Central memory CD8-positive, alpha-beta T cell (primary cell): ENCODE measurements around the gene IRX2.

ENCODE experiments used
- ATAC-seq: fragments of 150-1000 bp; cut with Tn5 transposase; replicated peaks from 2 replicates; pipeline ENCODE4 v1.10.0; 2022; ENCODE audit warnings: mild to moderate bottlenecking, moderate FRiP score, moderate number of reproducible peaks; ENCODE audit not compliant: poor library complexity, severe bottlenecking; ENCODE audit errors: extremely low read depth
- DNase-seq, 2 donors: peaks; one replicate each; pipeline ENCODE4 v3.0.0; 2021; ENCODE audit warnings: low spot score in 2 of 2
- H3K27ac Mint-ChIP-seq: one replicate; pipeline ENCODE4 v1.8.0; 2022; ENCODE audit warnings: low read depth, mild to moderate bottlenecking, moderate library complexity, mixed read lengths
- H3K27me3 Mint-ChIP-seq: one replicate; pipeline ENCODE4 v1.8.0; 2022; ENCODE audit warnings: mixed read lengths
- H3K36me3 Mint-ChIP-seq: one replicate; pipeline ENCODE4 v1.8.0; 2022; ENCODE audit warnings: mild to moderate bottlenecking, moderate library complexity, mixed read lengths; ENCODE audit not compliant: insufficient read depth
- H3K4me1 Mint-ChIP-seq: one replicate; pipeline ENCODE4 v1.8.0; 2022; ENCODE audit warnings: mixed read lengths
- H3K4me3 Mint-ChIP-seq: one replicate; pipeline ENCODE4 v1.8.0; 2022; ENCODE audit warnings: mild to moderate bottlenecking, moderate library complexity, mixed read lengths
- H3K9me3 Mint-ChIP-seq: one replicate; pipeline ENCODE4 v1.8.0; 2022; ENCODE audit warnings: mixed read lengths

IRX2 gene

GRCh38 chr5:2714026-2714425 lies 37.5 kb downstream of the IRX2 start:
- H3K27ac Mint-ChIP-seq: no peak overlapping the region
- H3K4me3 Mint-ChIP-seq: no peak overlapping the region
- H3K36me3 Mint-ChIP-seq: no peaks in the 10 kb centered on the region
- no peaks in the 10 kb centered on the region for H3K4me1 Mint-ChIP-seq
- H3K27me3 Mint-ChIP-seq: no peaks in the 10 kb centered on the region
- no peak for DNase-seq
- H3K9me3 Mint-ChIP-seq: no peaks in the 10 kb centered on the region
- ATAC-seq: no peak

GRCh38 chr5:2711446-2712425 lies 39.7 kb downstream of the IRX2 start:
- H3K4me1 Mint-ChIP-seq: no peaks in the 10 kb centered on the region
- no peak overlapping the region for H3K27ac Mint-ChIP-seq
- H3K27me3 Mint-ChIP-seq: no peaks in the 10 kb centered on the region
- H3K9me3 Mint-ChIP-seq: no peaks in the 10 kb centered on the region
- H3K36me3 Mint-ChIP-seq: no peaks in the 10 kb centered on the region
- DNase-seq: no peak
- H3K4me3 Mint-ChIP-seq: no peak overlapping the region
- ATAC-seq: no peak

GRCh38 chr5:2710910-2711309 lies 40.6 kb downstream of the IRX2 start:
- ATAC-seq (no peak), DNase-seq (no peak)
- Mint-ChIP-seq H3K36me3 (no peaks in the 10 kb centered on the region), H3K9me3 (no peaks in the 10 kb centered on the region), H3K4me3 (no peak overlapping the region), H3K4me1 (no peaks in the 10 kb centered on the region), H3K27ac (no peak overlapping the region), H3K27me3 (no peaks in the 10 kb centered on the region)

- Mint-ChIP-seq H3K9me3 (no peaks in the 10 kb centered on the region), H3K36me3 (no peaks in the 10 kb centered on the region), H3K4me1 (no peaks in the 10 kb centered on the region), H3K27ac (no peak overlapping the region), H3K4me3 (no peak overlapping the region), H3K27me3 (no peaks in the 10 kb centered on the region)
- DNase-seq (no peak), ATAC-seq (no peak)
Observed at GRCh38 chr5:2709976-2710689, 41.3 kb downstream of the IRX2 start.

GRCh38 chr5:2708751-2709150 lies 42.7 kb downstream of the IRX2 start:
- Mint-ChIP-seq H3K4me3 (no peak overlapping the region), H3K4me1 (no peaks in the 10 kb centered on the region), H3K27ac (no peak overlapping the region), H3K27me3 (no peaks in the 10 kb centered on the region), H3K36me3 (no peaks in the 10 kb centered on the region), H3K9me3 (no peaks in the 10 kb centered on the region)
- ATAC-seq: no peak
- no peak for DNase-seq

GRCh38 chr5:2708132-2708531 lies 43.3 kb downstream of the IRX2 start:
- H3K4me3 Mint-ChIP-seq: no peak overlapping the region
- no peaks in the 10 kb centered on the region for H3K36me3 Mint-ChIP-seq
- H3K4me1 Mint-ChIP-seq: no peaks in the 10 kb centered on the region
- DNase-seq (no peak), ATAC-seq (no peak)
- no peaks in the 10 kb centered on the region for H3K27me3 Mint-ChIP-seq
- H3K9me3 Mint-ChIP-seq: no peaks in the 10 kb centered on the region
- no peak overlapping the region for H3K27ac Mint-ChIP-seq

- H3K36me3 Mint-ChIP-seq: no peaks in the 10 kb centered on the region
- H3K27ac Mint-ChIP-seq: no peak overlapping the region
- ATAC-seq (no peak), DNase-seq (no peak)
- no peaks in the 10 kb centered on the region for H3K9me3 Mint-ChIP-seq
- no peak overlapping the region for H3K4me3 Mint-ChIP-seq
- H3K27me3 Mint-ChIP-seq: no peaks in the 10 kb centered on the region
- no peaks in the 10 kb centered on the region for H3K4me1 Mint-ChIP-seq
Observed at GRCh38 chr5:2705861-2706260, 45.6 kb downstream of the IRX2 start.

- DNase-seq (no peak), ATAC-seq (no peak)
- H3K27me3 Mint-ChIP-seq: no peaks in the 10 kb centered on the region
- no peaks in the 10 kb centered on the region for H3K36me3 Mint-ChIP-seq
- H3K27ac Mint-ChIP-seq: no peak overlapping the region
- no peaks in the 10 kb centered on the region for H3K9me3 Mint-ChIP-seq
- H3K4me1 Mint-ChIP-seq: no peaks in the 10 kb centered on the region
- H3K4me3 Mint-ChIP-seq: no peak overlapping the region
Observed at GRCh38 chr5:2704806-2705645, 46.5 kb downstream of the IRX2 start.

GRCh38 chr5:2704111-2704510 lies 47.4 kb downstream of the IRX2 start:
- no peaks in the 10 kb centered on the region for H3K4me1 Mint-ChIP-seq
- ATAC-seq (no peak), DNase-seq (no peak)
- H3K4me3 Mint-ChIP-seq: no peak overlapping the region
- no peak overlapping the region for H3K27ac Mint-ChIP-seq
- H3K27me3 Mint-ChIP-seq: no peaks in the 10 kb centered on the region
- no peaks in the 10 kb centered on the region for H3K9me3 Mint-ChIP-seq
- no peaks in the 10 kb centered on the region for H3K36me3 Mint-ChIP-seq

- DNase-seq: no peak
- no peak for ATAC-seq
- H3K4me1 Mint-ChIP-seq: no peaks in the 10 kb centered on the region
- no peaks in the 10 kb centered on the region for H3K36me3 Mint-ChIP-seq
- no peak overlapping the region for H3K4me3 Mint-ChIP-seq
- H3K9me3 Mint-ChIP-seq: no peaks in the 10 kb centered on the region
- no peak overlapping the region for H3K27ac Mint-ChIP-seq
- no peaks in the 10 kb centered on the region for H3K27me3 Mint-ChIP-seq
Observed at GRCh38 chr5:2703615-2704014, 47.9 kb downstream of the IRX2 start.

- H3K27me3 Mint-ChIP-seq: no peaks in the 10 kb centered on the region
- H3K36me3 Mint-ChIP-seq: no peaks in the 10 kb centered on the region
- H3K4me3 Mint-ChIP-seq: no peak overlapping the region
- no peak overlapping the region for H3K27ac Mint-ChIP-seq
- no peaks in the 10 kb centered on the region for H3K4me1 Mint-ChIP-seq
- DNase-seq (no peak), ATAC-seq (no peak)
- H3K9me3 Mint-ChIP-seq: no peaks in the 10 kb centered on the region
Observed at GRCh38 chr5:2703041-2703440, 48.4 kb downstream of the IRX2 start.

GRCh38 chr5:2702096-2702879 lies 49.2 kb downstream of the IRX2 start:
- Mint-ChIP-seq H3K4me3 (no peak overlapping the region), H3K9me3 (no peaks in the 10 kb centered on the region), H3K27me3 (no peaks in the 10 kb centered on the region), H3K36me3 (no peaks in the 10 kb centered on the region), H3K27ac (no peak overlapping the region), H3K4me1 (no peaks in the 10 kb centered on the region)
- DNase-seq: no peak
- ATAC-seq: no peak
